ENCODE data around the gene TMEM182.

The TMEM182 gene, protein sequence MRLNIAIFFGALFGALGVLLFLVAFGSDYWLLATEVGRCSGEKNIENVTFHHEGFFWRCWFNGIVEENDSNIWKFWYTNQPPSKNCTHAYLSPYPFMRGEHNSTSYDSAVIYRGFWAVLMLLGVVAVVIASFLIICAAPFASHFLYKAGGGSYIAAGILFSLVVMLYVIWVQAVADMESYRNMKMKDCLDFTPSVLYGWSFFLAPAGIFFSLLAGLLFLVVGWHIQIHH

DNA sequence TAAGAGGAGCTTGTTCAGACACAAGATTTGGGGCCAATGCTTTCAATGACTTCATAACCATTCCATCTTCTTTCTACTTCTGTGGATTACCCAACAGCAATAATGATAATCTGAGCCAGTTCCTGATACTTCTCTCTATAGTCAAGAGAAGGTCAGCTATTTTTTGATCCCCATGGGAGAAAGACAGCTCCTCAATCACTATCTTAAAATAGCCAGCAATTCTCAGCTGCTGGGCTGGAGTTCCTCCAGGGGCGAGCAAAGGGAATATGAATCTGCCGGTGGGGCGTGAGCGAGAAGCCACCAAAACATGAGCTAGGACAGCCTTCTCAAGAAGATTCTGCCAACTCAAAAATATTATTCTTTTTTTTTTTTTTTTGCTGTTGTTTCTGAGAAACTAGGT lies at the start of gene TMEM182:
TSS of gene TMEM182 (plus strand) at position 269 of the 400 bp plus-strand sequence. CDS start 187 bp downstream, outside the sequence.
- no peak within 1 kb of the TSS for H3K27ac ChIP-seq (ENCODE audit: low read length)
- no peaks in the 10 kb centered on the region for H3K36me3 ChIP-seq (ENCODE audit: control insufficient read depth, low read depth, low read length)
- H3K4me3 ChIP-seq (ENCODE audit: low read length): no peak within 1 kb of the TSS
- H3K9ac ChIP-seq (ENCODE audit: low read length): no peak within 1 kb of the TSS
- H3K4me1 ChIP-seq (ENCODE audit: control insufficient read depth, low read depth, low read length): no peaks in the 10 kb centered on the region
- H3K9me3 ChIP-seq (ENCODE audit: control insufficient read depth, low read depth, low read length): no peaks in the 10 kb centered on the region
- no peaks in the 10 kb centered on the region for H3K27me3 ChIP-seq (ENCODE audit: control insufficient read depth, insufficient read depth, low read length)

DNA sequence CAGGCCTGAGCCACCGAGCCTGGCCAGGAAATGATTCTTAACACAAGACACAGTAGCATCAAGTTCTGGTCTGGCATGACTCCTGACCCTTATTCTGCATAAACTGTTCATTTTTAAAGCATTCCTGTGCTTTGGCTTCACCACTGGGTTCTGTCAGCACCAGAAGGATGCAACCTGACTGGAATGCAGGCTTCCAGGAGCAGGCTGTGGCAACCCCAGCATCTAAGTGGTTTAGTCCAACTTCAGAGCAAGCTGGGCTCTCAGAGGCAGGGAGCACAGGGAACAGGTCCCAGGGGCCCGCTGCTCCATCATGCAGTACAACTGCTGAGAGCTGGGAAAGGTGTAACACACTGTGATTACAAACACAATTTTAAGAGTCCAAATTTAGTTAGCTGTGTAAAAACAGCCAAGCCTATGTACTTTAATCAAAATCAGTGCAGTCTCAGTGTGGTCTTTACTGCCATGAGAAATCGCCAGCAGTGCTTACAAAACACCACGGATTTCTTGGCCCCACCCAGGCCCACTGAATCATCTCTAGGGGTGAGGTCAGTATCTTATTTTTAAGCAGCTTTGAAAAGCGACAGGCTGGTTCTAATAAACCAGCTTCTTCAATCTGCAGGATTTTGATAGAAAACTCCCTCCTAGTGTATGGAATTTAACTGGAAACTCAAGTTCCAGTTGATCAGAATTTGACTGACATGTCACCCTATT lies 44.4 kb upstream of the TMEM182 start:
- H3K9ac ChIP-seq (ENCODE audit: low read length): no peak overlapping the region
- no peak overlapping the region for H3K4me3 ChIP-seq (ENCODE audit: low read length)
- H3K4me1 ChIP-seq (ENCODE audit: control insufficient read depth, low read depth, low read length): no peaks in the 10 kb centered on the region
- no peaks in the 10 kb centered on the region for H3K27me3 ChIP-seq (ENCODE audit: control insufficient read depth, insufficient read depth, low read length)
- H3K27ac ChIP-seq (ENCODE audit: low read length): no peak overlapping the region
- no peaks in the 10 kb centered on the region for H3K9me3 ChIP-seq (ENCODE audit: control insufficient read depth, low read depth, low read length)
- peaks cover 40% of the 10 kb centered on the region for H3K36me3 ChIP-seq (ENCODE audit: control insufficient read depth, low read depth, low read length)

DNA sequence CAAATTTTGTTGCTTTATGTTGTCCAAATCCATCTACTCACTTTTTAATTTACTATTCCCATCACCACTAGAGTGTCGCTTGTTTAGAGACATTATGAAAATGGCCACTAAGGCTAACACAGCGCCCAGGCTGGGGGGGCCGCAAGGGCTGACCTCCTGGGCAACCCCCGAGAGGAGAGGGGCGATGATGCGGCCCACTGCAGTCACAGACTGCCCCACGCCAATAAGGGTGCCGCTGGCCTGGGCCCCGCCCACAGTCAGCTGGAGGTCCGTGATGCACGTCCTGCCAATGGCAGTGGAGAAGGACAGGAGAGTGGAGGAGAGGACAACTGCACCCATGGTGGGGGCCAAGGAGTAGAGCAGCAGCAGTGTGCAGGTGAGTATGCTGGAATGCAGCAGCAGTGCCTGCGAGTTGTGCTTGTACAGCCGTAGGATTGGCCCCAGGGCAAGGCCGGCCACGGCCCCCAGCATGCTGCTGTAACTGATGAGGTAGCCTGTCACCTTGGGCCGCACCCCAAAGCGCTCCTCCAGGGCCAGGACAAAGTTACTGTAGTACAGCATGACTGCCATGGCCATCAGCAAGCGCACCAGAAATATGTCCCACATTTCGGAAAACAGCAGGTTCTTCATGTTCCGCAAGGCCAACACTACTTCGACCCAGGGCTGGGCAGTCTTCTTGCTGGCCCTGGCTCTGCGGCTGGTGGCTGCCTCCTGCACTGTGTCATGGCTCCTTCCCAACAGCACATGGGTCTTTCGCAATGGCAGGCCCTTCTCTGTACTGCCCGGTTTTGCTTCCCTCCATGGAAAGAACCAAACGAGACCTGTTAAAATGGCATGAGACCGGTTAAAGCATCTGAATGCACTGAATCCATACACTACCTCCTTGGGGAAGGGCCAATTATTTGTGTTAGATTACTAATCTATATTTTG lies 43.2 kb upstream of the TMEM182 start:
- H3K36me3 ChIP-seq (ENCODE audit: control insufficient read depth, low read depth, low read length): peaks cover 50% of the 10 kb centered on the region

DNA sequence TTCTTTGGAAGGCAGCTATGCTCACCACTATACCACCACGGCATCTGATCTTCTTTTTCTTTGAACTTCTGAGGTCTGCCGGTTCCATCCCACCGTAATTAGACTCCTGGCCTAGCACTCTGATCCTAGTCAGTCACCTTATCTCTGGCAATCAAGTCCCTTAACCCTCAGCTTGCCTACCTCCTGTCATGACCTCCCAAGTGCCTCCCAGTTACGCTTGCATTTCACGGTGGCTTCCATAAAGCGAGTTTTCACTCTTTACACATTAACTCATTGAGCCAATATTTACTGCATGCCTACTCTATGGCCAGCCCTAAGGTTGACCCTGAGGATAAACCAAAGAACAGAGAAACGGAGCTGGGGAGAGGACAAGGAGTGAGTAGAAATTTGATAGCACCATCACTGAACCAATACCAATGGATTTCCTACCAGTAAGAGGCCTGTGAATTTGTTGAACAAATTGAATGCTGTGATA lies 37.8 kb upstream of the TMEM182 start:
- H3K9me3 ChIP-seq (ENCODE audit: control insufficient read depth, low read depth, low read length): no peaks in the 10 kb centered on the region
- no peak overlapping the region for H3K4me3 ChIP-seq (ENCODE audit: low read length)
- H3K36me3 ChIP-seq (ENCODE audit: control insufficient read depth, low read depth, low read length): peaks cover 67% of the 10 kb centered on the region
- H3K27ac ChIP-seq (ENCODE audit: low read length): no peak overlapping the region
- no peak overlapping the region for H3K9ac ChIP-seq (ENCODE audit: low read length)
- no peaks in the 10 kb centered on the region for H3K27me3 ChIP-seq (ENCODE audit: control insufficient read depth, insufficient read depth, low read length)
- H3K4me1 ChIP-seq (ENCODE audit: control insufficient read depth, low read depth, low read length): no peaks in the 10 kb centered on the region

More for the DNA sequence above, 43.2 kb upstream of the TMEM182 start:
- Histone ChIP-seq H3K27me3 (ENCODE audit: control insufficient read depth, insufficient read depth, low read length) (no peaks in the 10 kb centered on the region), H3K9ac (ENCODE audit: low read length) (no peak overlapping the region), H3K4me1 (ENCODE audit: control insufficient read depth, low read depth, low read length) (no peaks in the 10 kb centered on the region), H3K4me3 (ENCODE audit: low read length) (no peak overlapping the region), H3K27ac (ENCODE audit: low read length) (no peak overlapping the region), H3K9me3 (ENCODE audit: control insufficient read depth, low read depth, low read length) (no peaks in the 10 kb centered on the region)

DNA sequence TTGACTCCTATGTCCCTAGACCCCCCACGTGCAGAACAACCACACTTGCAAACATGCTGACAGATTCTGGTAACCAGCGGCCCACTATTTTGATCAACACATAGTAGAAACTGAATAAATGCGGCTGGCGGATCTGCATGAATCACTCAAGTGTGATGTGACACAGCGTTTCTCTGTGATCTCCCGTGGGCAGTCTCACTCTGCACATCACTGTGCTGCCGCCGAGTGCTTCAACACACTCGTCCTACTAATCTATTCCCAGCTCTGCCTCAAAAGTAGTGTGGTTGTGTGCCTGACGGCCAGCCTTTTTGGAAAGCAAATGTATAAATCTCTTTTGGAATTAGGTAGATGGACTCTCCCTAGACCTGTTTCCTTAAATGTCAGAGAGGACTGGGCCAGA lies 37.3 kb upstream of the TMEM182 start:
- no peaks in the 10 kb centered on the region for H3K4me1 ChIP-seq (ENCODE audit: control insufficient read depth, low read depth, low read length)
- H3K9me3 ChIP-seq (ENCODE audit: control insufficient read depth, low read depth, low read length): no peaks in the 10 kb centered on the region
- no peak overlapping the region for H3K27ac ChIP-seq (ENCODE audit: low read length)
- no peaks in the 10 kb centered on the region for H3K27me3 ChIP-seq (ENCODE audit: control insufficient read depth, insufficient read depth, low read length)
- H3K36me3 ChIP-seq (ENCODE audit: control insufficient read depth, low read depth, low read length): peaks cover 69% of the 10 kb centered on the region
- no peak overlapping the region for H3K4me3 ChIP-seq (ENCODE audit: low read length)
- no peak overlapping the region for H3K9ac ChIP-seq (ENCODE audit: low read length)

DNA sequence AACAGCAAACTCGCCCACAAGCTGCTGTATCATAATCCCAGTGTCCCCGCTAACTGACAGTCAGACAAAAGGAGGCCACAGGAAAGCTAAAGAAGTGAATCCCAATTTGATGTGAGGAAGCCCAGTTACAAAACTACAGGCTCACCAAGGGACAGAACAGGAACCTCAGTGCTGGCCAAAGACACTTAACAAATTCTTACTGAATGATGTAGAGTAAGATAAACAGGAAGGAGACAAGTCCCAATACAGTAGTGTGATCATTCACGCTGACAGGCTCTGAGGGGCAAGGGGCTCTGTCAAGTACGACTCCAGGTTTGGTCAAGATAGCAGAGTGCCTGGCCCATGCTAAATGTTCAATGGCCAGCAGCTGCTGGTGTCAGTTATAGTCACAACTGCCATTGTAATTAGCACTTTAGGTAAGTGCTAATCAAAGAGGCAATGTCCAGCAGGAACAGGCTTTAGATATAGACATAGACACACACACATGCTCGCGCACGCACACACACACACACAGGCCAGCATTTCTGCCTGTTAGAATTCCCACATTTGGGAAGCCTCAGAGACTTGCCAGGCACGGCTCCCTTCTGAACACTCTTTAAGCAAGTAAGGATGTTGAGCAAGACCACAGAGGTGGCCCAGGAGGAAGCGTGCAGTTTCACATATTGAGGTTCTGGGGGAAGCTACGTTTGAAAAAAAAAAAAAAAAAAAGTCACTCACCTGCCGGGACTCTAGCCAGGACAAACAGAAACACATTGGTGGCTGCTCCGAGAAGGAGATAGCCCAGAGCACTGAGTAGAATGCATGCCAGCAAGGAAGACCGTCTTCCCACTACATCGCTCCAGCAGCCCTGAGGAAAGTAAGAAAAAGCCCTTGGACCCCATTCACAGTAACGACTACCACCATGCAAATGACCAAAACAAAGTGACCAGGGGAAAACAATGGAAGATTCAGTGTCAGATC lies 35.4 kb upstream of the TMEM182 start:
- Histone ChIP-seq H3K9me3 (ENCODE audit: control insufficient read depth, low read depth, low read length) (no peaks in the 10 kb centered on the region), H3K27me3 (ENCODE audit: control insufficient read depth, insufficient read depth, low read length) (no peaks in the 10 kb centered on the region), H3K4me1 (ENCODE audit: control insufficient read depth, low read depth, low read length) (no peaks in the 10 kb centered on the region), H3K9ac (ENCODE audit: low read length) (no peak overlapping the region), H3K36me3 (ENCODE audit: control insufficient read depth, low read depth, low read length) (peaks cover 63% of the 10 kb centered on the region), H3K4me3 (ENCODE audit: low read length) (no peak overlapping the region), H3K27ac (ENCODE audit: low read length) (no peak overlapping the region)

DNA sequence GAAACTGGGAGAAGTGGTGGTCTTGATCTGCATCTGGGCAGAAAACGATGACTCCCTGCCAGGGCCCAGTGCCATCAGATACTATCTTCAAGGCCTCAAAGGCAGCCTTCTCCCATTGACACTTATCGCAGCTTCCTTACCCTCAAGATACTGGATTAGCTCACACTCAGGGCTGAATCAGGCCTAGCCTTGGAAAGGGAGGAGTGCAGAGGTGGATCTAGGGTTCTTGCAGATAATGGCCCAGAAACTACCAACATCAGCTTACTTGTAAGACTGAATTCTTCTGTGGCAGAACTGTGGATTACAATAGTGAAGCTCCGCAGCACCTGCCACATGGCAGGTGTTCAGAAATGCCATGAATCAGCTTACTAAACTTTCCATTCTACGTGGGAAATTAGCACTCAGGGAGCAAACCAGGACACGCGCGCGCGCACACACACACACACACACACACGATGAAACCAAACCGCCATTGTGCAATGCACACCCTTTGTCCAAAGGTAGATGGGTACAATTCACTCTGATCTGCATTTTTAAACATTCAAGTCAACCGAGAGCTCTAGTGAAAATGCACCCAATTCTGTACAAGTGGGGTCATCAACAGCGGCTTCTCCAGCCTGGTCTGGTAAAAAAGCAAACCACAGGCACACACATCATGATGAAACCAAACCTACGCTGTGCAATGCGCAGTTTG lies 26.3 kb upstream of the TMEM182 start:
- H3K27ac ChIP-seq (ENCODE audit: low read length): no peak overlapping the region
- no peaks in the 10 kb centered on the region for H3K27me3 ChIP-seq (ENCODE audit: control insufficient read depth, insufficient read depth, low read length)
- H3K9ac ChIP-seq (ENCODE audit: low read length): peak overlapping the region; percentile 70
- no peaks in the 10 kb centered on the region for H3K9me3 ChIP-seq (ENCODE audit: control insufficient read depth, low read depth, low read length)
- no peaks in the 10 kb centered on the region for H3K4me1 ChIP-seq (ENCODE audit: control insufficient read depth, low read depth, low read length)
- H3K4me3 ChIP-seq (ENCODE audit: low read length): peak overlapping the region; percentile 94
- peaks cover 10% of the 10 kb centered on the region for H3K36me3 ChIP-seq (ENCODE audit: control insufficient read depth, low read depth, low read length)

DNA sequence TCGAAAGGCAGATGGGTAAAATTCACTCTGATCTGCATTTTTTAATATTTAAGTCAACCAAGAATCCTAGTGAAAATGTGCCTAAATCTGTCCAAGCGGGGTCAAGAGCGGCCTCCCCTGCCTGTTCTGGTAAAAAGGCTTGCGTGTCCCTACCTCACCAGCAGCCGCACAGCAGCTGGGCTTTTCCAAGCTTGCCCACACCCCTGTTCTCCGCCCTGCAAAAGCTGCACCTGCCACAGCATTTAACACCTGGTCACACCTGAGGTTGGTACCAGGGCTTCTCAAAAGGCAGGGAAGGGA lies 25.8 kb upstream of the TMEM182 start:
- H3K27me3 ChIP-seq (ENCODE audit: control insufficient read depth, insufficient read depth, low read length): no peaks in the 10 kb centered on the region
- H3K9me3 ChIP-seq (ENCODE audit: control insufficient read depth, low read depth, low read length): no peaks in the 10 kb centered on the region
- H3K9ac ChIP-seq (ENCODE audit: low read length): peak overlapping the region; percentile 70
- H3K4me1 ChIP-seq (ENCODE audit: control insufficient read depth, low read depth, low read length): no peaks in the 10 kb centered on the region
- no peak overlapping the region for H3K27ac ChIP-seq (ENCODE audit: low read length)
- H3K36me3 ChIP-seq (ENCODE audit: control insufficient read depth, low read depth, low read length): peaks cover 6% of the 10 kb centered on the region
- peak overlapping the region; percentile 94 for H3K4me3 ChIP-seq (ENCODE audit: low read length)

DNA sequence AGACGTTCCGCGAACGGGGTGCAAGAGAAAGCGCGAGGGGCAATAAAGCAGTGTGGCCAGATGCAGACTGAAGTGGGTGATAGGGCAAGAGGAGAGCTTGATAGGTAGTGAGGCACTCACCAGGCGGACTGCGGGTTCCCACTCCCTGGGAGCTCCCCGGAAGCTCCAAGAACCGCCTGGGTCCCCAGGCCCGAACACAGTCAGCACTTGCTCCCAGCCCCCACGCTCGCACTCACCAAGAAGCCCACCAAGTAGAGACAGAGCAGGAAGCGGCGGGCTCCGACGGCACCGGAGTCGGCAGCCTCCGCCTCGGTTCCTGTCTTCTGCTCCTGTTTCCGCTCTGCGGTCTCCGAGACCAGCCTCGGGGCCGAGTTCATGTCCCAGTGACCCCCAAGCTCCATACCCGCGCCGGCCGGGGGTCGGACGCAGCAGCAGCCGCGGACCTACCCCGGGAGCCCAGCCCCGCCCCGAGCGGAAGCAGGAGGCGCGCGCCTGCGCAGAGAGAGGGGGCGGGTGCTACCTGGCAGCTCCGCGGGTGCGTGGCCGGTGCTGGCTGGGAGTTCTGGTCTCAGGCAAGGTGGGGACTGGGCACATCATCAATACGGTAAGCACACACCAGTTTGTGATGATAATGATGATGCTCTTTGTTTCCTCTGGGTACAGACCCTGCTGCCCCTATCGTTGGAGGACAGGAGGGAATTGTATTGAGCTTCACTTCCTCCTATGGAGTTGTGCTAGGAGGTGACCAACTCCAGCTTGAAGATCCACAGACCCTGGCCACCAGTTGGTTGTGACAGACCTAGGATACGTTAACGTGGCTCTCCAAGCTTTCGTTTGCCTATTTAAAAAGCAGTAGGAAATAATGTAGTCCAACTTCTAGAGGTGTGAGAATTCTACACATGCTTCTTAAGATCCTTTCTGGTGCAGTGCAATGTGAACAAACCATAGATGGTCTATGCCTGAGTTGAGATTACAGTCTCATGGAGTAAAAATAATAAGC lies 25.1 kb upstream of the TMEM182 start:
- Histone ChIP-seq H3K4me3 (ENCODE audit: low read length) (peak overlapping the region; percentile 94), H3K27me3 (ENCODE audit: control insufficient read depth, insufficient read depth, low read length) (no peaks in the 10 kb centered on the region), H3K9ac (ENCODE audit: low read length) (peak overlapping the region; percentile 70), H3K4me1 (ENCODE audit: control insufficient read depth, low read depth, low read length) (no peaks in the 10 kb centered on the region), H3K9me3 (ENCODE audit: control insufficient read depth, low read depth, low read length) (no peaks in the 10 kb centered on the region), H3K27ac (ENCODE audit: low read length) (no peak overlapping the region), H3K36me3 (ENCODE audit: control insufficient read depth, low read depth, low read length) (peaks cover 2% of the 10 kb centered on the region)

All from iPS-18a (cell line).